ENCODE measurements around the gene FAM120AOS.

The FAM120AOS gene

DNA sequence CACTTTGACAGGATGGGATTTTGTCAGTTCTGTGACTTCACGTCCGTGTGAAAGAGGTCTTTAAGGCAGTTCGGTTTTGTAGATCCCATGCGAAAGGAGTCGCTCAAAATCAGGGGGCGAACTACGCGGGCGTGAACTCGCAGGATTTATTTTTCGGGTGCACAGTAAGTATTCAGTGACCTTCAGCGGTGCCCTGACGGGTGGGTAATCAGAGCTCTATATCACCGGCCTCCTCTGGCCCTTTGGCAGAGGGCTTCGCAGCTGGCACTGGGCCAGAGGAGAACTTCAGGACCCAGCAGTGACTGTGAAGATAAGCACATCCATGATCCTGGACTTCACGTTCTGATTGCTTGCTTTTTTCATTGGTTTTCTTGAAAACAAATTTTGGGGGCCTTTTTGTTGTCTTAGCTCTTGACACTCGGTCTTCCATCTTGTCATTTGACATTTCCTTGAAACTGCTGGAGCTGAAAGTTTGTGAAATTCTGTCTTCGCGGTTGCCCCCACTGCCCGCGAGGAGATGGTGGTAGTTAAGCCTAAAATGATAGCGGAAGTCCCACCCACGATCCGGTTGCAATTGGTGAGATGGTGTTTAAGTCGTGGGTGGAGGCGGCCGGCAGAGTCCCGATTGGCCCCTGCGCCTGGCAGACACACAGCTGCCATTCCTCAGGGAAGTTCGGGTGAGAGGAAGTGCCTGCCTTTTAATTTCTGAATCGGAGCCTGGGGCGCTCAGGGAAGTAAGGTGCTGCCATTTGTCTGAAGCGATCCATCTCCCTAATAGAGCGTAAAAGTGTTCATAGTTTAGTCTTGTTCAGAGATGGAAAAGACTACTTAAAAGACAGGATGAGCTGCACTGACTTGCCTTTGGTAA is at the start of gene FAM120AOS:
TSS of gene FAM120AOS (minus strand) at position 535 of the 868 bp plus-strand sequence. CDS start 872 bp downstream, outside the sequence.
- DNase-seq (ENCODE audit: low read depth): peak; percentile 95

DNA sequence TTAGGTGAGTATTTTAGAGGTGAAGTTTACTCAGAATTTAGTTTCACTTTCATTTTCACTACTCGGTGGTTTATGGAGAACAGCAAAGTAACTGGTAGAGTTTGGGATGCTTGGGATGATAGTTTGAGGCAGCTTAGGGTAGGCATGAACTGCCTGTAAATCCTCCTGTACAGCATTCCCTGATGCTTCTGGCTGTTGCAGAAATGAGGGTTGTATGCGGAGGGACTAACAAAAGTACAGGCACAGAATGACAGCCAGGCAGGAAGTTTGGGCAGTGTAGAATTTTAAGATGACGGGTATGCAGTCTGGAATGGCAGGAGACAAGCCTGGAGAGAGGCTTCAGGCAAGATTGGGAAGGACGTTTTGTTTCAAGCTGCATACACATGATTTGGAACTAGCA is 48.0 kb upstream of the FAM120AOS start:
- peak; percentile 34 for DNase-seq (ENCODE audit: low read depth)

DNA sequence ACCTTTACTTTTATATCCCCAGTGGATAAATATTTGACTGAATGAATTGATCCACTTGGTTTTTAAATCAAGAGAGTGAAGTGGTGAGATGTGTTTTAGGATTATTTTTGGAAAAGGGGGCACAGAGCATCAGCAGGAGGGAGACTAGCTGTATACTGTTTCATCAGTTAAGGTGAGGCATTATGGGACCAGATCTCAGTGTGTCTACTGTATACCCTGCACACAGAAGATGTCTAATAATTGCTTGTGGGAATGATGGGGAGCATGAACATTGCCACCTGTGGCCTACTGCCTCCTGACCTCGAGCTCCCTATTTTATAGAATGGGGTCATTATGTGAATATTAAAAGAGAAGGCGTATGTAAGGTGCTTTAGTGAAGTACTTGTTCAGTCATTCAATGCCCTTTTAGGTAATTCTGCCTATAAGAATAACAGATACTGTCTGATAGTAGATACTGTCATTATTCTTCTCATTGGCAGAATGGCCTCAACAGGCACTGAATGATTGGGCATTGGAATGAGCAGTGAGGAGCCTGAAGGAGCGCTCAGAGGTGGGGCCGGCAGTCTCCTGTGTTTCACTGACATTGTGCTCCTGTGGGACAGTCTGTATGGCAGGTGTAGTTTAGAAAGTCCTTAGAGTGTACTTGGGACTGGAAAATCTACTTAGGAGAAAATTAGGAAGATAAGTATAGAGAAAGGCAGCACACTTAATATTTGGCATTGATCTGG is 47.4 kb upstream of the FAM120AOS start:
- peak; percentile 5 for DNase-seq (ENCODE audit: low read depth)

DNA sequence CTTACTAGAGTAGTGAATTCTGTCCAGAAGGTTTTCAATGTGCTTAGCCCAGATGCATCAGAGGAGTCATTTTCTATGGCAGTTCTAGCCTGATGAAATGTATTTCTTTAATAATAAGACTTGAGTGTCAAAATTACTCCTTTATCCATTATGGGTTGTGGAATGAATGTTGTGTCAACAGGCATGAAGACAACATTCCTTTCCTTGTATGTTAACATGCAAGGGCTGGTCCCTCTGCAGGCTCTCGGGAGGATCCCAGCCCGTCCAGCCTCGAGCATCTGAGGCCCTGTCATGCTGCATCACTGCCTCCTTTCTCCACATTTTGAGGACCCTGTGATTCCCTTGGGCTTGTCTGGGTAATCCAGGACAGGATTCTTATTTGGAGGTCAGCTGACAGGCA is 42.9 kb upstream of the FAM120AOS start:
- DNase-seq (ENCODE audit: low read depth): no peak

DNA sequence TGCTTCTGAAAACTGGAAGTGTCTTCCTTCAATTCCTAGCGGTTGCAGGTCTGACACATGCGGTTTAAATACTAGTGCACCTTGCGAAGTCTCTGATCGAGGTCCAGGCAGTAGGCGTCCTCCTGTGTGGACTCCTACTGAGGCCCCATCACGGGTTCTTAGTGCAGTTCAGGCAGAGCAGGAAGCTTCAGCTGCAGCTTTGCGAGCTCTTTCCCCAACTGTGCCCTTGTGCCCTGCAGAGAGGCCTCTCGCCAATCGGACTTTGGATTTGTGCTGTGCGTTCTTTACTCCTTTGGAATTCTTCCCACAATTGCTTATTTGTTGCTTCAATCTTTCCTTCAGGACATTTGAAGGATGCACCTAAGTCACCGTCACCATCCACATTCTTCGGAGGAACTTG is 40.6 kb upstream of the FAM120AOS start:
- DNase-seq (ENCODE audit: low read depth): no peak

DNA sequence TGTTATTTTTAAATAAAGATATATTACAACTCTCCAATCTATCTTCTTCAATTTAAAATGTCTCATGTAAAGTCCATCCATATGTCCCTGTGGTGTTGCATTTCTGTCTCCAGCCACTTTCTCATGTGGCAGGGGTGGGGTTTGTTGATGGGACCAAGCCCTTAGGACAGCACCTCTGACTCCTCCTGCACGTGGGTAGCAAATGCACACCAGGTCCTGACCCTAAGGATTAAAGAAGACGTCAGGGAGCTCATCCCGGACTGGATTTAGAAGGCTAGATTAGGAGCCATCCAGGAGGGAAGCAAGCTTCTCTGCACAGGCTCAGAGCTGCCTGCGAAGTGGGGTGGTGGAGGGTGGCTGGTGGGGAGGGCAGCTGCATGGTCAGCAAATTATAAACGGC is 38.9 kb upstream of the FAM120AOS start:
- DNase-seq (ENCODE audit: low read depth): no peak

DNA sequence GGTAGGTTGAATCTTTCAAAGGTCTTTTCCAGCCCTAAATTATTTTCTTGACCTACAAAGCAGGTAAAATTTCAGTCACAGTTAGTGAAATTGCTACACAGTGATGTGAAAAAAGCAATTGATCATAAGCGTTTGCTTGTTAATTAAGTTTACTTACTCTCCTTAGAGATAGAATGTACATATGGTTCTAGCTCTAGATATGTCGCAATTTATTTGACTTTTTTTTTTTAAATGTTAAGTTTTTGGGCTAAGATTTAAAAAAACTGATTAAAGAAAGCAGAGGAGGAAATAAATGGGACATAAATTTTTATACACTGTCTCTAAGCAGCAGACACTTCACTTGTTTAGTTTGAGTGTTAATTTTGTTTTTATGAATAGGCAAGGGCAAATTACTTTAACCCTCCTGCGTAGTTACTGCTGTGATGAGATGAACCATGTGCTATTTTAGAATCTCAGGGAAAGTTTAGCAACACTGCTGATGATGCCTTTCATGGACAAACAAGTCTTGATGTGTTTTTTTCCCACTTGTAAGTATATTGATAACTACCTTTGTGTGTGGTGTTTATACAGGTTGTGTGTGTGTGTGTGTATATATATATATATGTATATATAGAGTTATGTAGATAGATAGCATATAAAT is 38.3 kb upstream of the FAM120AOS start:
- DNase-seq (ENCODE audit: low read depth): no peak

DNA sequence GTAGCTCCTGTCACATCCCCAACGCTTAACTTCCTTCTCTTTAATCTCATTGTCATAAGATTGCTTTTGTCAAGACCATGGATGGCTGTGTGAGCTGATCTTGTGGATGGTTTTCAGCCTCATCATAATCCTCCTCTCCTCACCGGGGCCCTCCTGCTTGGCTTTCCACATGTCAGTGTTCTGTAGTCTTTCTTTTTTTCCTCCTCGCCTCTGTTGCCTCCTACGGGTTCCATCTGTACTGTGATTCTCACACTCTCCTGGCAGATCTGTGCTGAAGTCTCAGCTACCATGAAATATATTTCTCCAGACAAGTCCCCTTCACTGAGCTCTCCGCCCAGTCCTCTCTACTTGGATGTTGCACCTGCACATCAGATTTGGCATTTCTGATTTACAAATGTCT is 34.9 kb upstream of the FAM120AOS start:
- DNase-seq (ENCODE audit: low read depth): no peak

DNA sequence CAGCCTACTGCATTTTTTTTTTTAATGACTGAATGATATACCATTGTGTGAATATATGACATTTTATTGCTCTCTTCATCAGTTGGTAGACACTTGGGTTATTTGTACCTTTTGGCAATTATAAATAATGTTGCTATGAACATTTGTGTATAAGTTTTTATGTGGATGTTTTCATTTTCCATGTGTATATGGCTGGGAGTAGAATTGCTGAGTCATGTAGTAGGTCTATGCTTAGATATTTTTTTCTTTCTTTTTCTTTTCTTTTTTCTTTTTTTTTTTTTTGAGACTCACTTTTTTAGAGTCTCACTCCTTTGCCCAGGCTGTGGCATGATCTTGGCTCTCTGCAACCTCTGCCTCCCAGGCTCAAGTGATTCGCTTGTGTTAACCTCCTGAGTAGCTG is 32.9 kb upstream of the FAM120AOS start:
- DNase-seq (ENCODE audit: low read depth): no peak

DNA sequence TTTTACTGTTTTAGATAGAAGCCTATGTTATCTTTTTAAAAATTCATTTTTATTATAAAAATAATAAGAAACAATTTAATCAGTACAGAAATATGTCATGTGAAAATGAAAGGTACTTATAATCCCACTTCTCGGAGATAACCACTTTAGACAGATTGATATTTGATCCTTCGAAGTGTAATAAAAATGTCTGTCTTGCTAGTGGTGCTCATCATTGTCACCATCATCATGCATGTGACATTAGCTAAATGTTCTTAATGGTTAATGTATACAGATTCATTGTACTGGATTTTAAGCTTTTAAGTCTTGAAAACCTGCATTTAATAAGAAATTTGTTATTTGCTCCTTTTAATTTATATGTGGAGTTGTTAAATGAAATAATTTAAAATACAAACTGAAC is 30.1 kb upstream of the FAM120AOS start:
- no peak for DNase-seq (ENCODE audit: low read depth)

DNA sequence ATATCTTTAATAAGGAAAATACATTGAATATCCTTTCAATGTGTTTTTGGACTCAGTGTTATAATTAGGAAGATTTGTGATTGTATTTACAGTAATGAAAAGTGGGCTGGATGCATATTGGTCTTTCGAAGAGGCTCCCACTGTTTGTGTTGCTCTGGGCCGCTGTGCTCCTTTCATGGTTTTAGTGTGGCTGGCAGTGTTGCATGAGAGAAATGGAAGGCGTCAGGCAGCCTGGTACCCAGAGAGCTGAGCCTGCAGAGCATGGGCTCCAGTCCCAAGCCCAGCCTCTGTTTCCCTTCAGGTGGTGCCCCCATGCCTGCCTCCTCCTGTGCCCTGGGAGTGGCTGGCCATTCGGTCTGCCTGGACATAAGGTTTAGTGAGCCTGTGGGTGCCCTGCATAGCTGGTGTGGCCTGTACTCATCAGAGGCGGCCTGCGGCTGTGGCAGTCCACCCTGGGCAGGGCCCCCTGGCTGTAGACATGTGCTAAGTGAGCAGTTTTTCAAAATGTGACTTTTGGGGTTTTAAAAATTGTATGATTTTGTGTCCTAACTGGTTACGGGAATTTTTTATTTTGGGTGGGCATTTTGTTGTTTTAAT is 27.4 kb upstream of the FAM120AOS start:
- DNase-seq (ENCODE audit: low read depth): no peak

DNA sequence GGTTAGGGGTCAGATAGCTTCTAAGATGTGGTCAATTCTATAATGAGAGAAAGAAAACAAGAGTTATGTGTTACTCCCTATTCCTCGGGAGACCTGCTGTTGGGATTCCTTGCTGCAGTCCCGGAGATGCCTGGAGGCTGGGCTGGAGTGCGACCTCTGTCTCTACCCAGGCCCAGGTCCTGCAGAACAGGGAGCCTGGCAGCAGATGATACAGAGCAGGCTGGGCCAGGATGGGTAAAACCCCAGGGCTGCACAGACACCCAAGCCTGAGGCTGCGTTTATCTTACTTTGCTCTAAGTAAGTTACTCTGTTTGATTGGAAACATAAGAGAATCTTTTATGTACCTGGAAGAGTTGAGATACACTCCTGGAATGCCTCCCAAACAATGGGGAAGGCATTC is 26.9 kb upstream of the FAM120AOS start:
- DNase-seq (ENCODE audit: low read depth): no peak

DNA sequence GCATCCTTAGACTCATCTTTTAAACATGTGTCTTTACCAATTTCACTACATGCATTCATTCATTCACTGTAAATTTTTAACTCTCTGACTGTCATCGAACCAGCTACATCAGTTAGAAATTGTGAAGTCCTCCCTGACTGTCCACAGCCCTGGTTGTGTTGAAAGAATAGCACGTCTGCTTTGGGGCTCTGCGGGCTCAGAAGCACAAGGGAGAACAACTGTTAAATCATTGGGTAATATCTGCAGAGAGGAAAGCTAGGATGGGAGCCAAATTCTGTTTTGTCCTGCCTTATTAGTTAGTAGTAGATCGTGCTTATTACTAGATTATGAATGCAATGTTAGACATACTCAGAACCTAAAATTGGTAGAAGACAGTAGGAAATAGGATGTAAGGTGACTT is 26.3 kb upstream of the FAM120AOS start:
- no peak for DNase-seq (ENCODE audit: low read depth)

DNA sequence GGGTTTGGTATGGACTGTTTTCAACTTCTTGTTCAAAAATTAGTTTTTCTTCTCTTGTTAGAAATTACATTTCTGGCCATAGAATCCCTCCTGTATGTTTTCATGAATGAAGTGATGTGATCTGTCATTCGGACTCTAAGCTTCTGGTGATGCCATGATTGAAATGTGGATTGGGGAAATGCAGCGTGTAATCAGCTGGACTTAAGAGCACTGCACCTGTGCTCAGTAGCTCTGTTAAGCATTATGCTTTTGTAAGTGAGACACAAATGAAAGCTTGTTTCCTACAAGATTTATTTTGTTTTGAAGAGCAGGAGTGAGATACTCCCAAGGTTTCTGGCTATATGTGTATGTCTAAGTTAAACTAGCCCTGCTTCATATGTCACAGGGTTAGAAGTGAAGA is 24.0 kb upstream of the FAM120AOS start:
- no peak for DNase-seq (ENCODE audit: low read depth)

DNA sequence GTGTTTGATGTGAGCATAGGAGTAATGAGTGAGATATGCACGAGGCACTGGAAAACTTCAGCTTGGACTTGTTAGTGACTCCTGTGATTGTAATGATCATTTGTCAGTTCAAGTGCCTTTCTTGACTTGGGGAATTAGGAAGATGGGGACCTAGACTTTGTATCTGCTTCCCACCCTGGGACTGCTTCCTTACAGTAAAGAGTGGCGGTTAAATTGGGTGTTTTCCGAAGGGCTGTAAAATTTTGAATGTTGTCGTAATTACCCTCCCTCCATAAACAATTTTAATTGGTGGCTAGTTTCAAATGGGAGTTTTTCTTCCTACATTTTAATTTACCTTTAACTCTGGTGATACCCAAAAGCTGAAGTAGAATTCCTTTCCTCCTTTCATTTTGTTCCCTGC is 23.5 kb upstream of the FAM120AOS start:
- no peak for DNase-seq (ENCODE audit: low read depth)

DNA sequence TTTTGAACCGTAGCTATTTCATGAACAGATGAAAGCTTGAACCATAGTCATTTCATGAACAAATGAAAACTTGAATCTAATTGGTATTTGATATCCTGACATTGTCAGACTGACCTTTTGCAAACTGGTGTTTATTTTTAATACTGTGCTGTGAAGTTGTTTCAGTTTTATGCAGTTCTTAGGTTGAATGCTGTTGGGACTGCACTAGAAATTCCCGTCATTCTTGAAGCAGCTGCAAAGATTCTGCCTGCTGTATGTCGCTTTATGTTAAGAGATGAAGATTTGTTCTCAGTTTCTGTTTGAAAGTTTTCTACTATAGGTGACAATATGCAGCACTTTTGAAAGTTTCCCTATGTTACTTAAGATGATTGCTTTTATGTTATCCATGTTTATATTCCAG is 22.5 kb upstream of the FAM120AOS start:
- no peak for DNase-seq (ENCODE audit: low read depth)

DNA sequence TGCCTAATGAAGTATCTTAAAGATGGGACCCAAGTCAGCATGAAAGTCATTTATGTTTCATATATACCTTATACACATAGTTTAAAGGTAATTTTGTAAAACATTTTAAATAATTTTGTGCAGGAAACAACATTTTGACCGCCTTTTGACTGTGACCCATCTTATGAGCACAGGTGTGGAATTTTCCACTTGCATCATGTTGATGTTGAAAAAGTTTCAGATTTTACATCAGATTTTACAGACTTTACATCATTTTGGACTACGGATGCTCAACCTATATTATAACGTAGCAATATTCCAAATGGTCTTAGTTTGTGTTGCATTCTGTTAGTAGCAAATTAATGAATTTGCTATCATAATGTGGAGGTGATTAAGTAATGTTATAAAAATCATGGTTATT is 21.7 kb upstream of the FAM120AOS start:
- DNase-seq (ENCODE audit: low read depth): no peak

DNA sequence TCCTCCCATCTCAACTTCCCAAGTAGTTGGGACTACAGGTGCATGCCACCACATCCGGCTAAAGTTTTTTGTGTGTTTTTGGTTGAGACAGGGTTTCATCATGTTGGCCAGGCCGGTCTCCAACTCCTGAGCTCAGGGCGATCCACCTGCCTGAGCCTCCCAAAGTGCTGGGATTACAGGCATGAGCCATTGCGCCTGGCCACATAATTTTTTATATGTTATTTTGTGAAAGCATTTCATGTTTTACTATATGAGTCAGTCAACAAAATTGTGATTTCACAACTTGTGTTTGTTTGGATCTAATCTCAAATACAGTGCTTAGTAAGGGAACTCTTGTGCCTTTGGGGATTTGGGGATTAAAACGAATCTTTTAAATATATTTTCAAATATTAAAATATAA is 20.0 kb upstream of the FAM120AOS start:
- DNase-seq (ENCODE audit: low read depth): peak; percentile 54

DNA sequence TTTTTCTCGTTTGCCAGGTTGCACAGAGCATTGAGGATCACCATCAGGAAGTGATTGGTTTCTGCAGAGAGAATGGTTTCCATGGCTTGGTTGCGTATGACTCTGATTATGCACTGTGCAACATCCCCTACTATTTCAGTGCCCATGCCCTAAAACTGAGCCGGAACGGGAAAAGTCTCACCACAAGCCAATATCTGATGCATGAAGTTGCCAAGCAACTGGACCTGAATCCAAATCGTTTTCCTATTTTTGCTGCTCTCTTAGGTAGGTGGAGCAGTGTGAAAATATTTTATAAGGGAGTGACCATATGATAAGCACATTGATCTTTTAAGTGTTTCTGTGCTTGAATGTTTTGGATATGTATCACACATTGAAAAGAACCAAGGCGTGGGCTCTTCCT is 17.7 kb upstream of the FAM120AOS start:
- no peak for DNase-seq (ENCODE audit: low read depth)

DNA sequence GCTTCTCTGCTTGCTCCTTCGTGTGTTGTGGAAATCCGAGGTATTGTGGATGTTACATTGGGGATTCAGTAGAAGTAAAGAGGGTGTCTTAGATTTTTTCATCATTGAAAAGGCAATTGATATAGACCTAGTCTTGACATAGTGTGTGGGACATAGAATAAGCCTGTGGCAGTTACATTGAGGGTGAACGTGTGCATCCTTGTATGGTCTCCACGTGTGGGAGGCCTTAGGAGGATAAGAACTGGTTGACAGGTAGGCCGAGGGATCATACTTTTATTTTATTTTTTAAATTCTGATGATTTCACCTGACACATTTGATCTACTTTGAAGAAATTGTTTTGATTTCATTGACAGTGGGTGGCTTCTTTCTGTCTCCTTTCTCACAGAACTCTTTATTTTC is 17.0 kb upstream of the FAM120AOS start:
- DNase-seq (ENCODE audit: low read depth): no peak

DNA sequence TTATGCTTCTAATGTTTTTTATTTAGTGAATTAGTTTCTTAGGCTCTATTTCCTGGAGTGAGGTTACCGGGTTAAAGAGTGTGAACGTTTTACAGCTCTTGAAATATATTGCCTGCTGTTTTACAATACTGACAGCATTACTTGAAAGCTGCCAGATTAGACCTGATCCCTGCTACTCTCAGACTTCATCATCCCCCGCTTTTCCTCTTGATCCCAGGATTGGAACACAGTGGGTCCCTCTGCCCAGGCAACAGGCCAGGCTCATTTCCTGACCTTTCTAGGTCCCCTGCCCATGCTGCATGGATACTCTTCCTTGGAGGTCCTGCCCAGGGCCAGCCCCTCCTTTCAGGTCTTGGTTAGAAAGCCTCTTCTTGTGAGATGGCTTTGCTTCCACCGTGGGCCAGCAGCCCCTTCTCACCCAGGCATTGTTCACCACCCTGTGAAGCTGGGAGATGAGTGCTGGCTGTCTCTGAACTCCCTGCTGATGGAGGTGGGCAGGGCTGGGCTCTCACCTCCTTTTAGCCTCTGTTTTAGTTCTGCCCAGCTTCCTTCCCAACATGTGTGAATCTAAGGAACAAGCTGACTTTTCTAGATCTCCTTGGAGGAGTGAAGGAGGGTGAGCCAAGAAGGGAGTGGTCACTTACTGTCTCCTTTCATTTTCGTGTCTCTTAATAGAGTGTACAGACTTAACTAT is 15.5 kb upstream of the FAM120AOS start:
- no peak for DNase-seq (ENCODE audit: low read depth)

DNA sequence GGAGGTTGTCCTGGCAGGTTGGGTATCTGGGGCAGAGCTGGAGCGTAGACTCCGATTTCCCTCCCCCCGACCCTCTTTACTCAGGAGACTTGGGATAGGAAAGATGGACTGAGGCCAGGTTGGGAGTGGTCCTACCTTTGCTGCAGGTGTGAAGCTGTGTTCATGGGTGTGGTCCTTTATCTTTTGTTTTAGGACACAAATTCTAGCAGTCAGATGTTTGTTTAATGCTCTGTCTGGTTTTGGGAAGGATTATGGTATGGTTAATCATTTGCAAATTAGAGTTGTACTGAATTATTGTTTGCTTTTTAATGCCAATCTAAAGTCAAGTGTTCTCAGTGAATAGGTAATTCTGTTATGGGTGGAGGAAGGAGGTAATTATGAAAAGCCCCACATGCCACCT is 14.1 kb upstream of the FAM120AOS start:
- DNase-seq (ENCODE audit: low read depth): no peak
